MM.1S (cell line): ENCODE data around the gene ZBTB7C.

ENCODE experiments used
- CTCF ChIP-seq: fragments of 300-600 bp; sonication (generic); IDR thresholded peaks from 2 replicates; pipeline ENCODE4 v1.5.1; 2016; ENCODE audit warnings: antibody characterized with exemption, low read length, mixed read lengths
- EZH2 ChIP-seq: fragments of 300-600 bp; sonication (generic); optimal IDR thresholded peaks from 2 replicates; pipeline ENCODE3; 2017; ENCODE audit warnings: low read depth, mild to moderate bottlenecking, antibody characterized with exemption, low read length, mixed read lengths
- EZH2phosphoT487 ChIP-seq: fragments of 300-600 bp; sonication (generic); IDR thresholded peaks from 2 replicates; pipeline ENCODE4 v1.6.1; 2018; ENCODE audit warnings: antibody characterized with exemption, low read length

GRCh38 chr18:48090021-48090420, 319.2 kb downstream of the ZBTB7C start:
- TF ChIP-seq CTCF, result no peak
- TF ChIP-seq EZH2, result no peak
- TF ChIP-seq EZH2phosphoT487, result no peak
